HG02642 (cell line): ENCODE data around the gene TH.
"Not testable (repeated sequence)": the region's sequence is repeated elsewhere in the genome, so short reads cannot be mapped to it uniquely, and the experiment has no call there.

ENCODE experiments used
- ATAC-seq: cut with Tn5 transposase; IDR thresholded peaks from one replicate; pipeline ENCODE4 v1.9.1; 2021; ENCODE audit warnings: mild to moderate bottlenecking; ENCODE audit not compliant: unreplicated experiment, poor library complexity

TH gene

DNA sequence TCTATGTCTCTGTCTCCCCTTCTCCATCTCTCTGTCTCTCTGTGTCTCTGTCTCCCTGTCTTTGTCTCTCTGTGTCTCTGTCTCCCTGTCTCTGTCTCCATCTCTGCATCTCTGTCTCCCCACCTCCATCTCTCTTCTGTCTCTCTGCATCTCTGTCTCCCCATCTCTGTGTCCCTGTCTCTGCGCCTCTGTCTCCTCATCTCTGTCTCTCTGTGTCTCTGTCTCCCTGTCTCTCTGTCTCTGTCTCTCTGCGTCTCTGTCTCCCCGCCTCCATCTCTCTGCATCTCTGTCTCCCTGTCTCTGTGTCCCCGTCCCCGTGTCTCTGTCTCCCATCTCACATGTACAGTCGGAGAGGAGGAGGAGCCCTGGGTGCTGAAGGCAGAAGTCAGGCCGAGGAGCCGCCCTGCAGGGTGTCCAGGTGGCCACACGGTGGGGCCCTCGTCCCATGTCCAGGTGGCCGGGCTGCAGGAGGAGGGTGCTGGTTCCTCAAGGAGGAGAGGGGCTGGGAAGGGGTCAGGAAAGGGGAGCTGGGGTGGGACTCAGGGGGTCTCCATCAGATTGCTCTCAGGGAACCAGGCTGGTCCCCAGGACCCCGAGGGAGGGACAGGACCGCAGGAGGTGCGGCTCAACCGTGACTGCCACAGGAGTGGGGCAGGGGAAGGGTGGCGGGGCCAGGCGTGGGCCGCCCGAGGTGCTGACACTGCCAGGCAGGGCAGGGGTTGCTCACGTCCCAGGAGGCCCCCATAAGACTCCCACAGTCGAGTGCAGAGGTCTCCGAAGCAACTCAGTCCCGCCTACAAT is 25.6 kb upstream of the TH start:
- no peak for ATAC-seq

DNA sequence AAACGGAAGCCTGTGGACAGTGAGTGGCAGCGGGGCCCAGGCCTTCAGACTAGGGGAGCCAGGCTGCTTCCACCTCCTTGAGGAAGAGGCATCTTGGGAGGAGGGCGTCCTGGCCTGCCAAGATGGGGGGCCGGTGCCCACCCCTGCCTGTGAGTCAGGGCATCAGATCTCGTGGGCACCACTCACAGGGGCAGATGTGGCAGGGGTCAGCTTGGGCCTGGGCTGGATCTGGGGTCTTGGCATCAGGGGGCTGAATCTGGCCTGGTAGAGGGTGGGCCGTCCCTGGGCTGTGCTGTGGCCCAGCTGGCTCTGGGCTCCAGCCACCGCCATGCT is 24.1 kb upstream of the TH start:
- no peak for ATAC-seq

- ATAC-seq = no peak
These were observed 23.5 kb upstream of the TH start for GRCh38 chr11:2194877-2195755.

- ATAC-seq = not testable (repeated sequence)
These were observed 22.4 kb upstream of the TH start for GRCh38 chr11:2193888-2194595.

DNA sequence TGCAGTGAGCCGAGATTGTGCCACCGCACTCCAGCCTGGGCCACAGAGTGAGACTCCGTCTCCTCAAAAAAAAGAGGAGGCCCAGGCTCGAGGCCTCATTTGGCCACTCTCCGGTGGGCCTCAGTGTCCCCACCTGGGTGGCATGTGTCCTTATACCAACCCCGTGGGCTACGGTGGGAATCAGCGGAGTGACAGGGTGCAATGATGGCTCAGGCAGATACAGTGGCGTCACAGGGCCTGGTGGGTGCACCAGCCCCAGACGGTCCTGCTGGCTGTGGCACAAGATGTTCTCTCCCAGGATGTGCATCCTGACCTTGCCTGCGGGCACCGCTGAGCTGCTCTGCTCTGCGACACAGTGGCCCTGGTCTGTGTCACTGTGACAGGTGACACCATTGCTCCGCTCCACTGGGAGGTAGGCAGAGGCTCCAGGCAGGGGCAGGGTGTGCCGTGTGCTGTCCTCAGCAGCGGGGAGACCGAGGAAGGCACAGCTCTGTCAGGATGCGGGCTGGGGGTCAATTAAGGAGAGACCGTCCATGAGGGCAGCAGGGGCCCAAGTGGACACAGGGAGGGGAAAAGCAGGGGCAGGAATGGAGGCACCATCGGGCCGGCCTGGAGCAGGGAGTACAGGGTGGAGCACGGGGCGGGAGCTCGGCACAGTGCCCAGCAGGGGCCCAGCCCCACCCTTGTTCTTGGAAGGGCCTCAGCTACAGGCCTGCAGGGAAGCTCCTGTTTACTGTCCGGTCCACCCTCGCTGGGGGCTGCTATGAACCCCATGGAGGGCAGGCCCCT is 21.7 kb upstream of the TH start:
- ATAC-seq = no peak

DNA sequence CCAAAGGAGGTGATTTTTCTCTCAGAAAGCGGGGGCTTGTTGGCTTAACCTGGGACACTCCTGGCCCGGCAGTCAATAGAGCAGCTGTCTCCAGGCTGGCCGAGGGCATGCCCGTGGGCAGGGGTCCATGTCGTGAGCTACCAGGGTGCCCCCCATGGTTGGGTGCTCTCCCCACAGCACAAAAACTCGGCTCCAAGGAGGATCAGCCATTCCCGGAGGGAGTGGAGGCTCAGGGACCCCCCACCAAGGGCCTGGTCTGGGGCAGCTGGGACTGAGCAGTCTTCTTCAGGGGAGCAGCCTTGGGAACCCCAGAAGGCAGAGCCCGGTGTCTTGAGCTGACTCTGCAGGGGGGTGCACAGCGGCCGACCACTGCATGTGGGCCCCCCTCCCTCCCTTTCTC is 20.8 kb upstream of the TH start:
- no peak for ATAC-seq

- no peak for ATAC-seq
These were observed 20.3 kb upstream of the TH start for GRCh38 chr11:2191883-2192282.

GRCh38 chr11:2190657-2191471 is 19.2 kb upstream of the TH start:
- no peak for ATAC-seq

- no peak for ATAC-seq
These were observed 18.5 kb upstream of the TH start for GRCh38 chr11:2189938-2190656.

DNA sequence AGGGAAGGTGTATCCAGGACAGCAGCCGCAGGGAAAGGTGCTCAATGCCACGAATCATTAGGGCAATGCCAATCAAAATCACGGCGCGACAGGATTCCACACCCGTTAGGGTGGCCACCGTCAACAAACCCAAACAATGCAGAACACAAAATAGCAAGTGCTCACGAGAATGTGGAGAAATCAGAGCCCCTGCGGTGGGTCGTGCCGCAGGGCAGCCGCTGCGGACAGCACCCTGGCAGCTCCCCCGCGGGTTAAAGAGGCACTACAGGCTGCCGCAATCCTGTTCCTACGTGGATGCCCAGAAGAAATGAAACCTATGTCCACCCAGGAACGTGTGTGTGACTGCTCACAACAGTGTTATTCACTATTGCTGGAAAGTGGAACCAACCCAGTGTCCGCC is 17.1 kb upstream of the TH start:
- ATAC-seq = no peak

DNA sequence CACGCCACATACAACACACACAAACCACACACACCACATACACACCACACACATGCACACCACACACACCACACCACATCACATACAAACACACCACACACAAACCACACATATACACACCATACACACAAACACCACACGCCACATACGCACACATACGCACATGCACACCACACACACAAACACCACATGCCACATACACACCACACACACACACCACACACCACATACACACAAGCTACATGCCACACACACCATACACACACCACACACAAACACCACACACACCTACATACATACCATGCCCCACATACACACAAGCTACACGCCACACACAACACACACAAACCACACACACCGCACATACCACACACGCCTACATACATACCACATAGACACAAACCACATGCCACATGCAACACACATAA is 15.7 kb upstream of the TH start:
- ATAC-seq = no peak

- no peak for ATAC-seq
These were observed 15.2 kb upstream of the TH start for GRCh38 chr11:2186669-2187279.

- ATAC-seq = no peak
These were observed 13.9 kb upstream of the TH start for GRCh38 chr11:2185324-2186085.

GRCh38 chr11:2182692-2183474 is 11.3 kb upstream of the TH start:
- no peak for ATAC-seq

- no peak for ATAC-seq
These were observed 10.5 kb upstream of the TH start for GRCh38 chr11:2182075-2182474.

DNA sequence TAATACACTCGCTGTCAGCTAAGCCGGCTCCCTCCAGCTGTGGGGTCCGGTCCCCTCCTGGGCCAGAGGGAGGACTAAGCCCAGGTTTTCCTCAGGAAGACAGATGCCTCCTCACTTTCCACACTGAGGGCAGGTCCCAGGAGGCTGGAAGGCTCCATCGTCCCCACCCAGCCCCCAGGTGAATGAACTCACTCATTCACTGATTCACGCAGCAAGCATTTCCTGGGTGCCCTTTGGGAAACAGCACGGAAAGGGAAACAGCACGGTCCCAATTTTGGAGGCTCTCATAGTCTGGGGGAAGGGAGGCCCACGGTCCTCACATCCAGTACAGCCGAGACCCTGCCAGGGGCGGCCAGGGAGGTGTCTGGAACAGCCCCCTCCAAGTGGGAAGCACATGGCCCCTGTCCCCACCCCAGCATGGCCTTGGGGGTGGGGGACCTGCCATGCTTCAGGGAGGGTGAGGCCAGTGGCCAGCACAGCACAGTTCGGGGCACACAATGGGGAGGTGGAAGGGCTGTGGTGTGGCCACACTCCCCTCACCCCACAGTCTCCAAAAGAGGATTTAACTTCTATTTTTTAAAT is 9.3 kb upstream of the TH start:
- ATAC-seq = no peak

GRCh38 chr11:2180347-2180746 is 8.7 kb upstream of the TH start:
- no peak for ATAC-seq
